H1 (cell line): ENCODE data around the gene EXD3. TPM values are rescaled to one million over a fixed set of nuclear protein-coding genes. Genes with fewer than 3 reads are reported as not detected.

ENCODE experiments used
- CTCF ChIA-PET: fragments of 300-600 bp; sonication (Branson Sonifier 250); formaldehyde crosslinking; loops from one replicate; lab custom pipeline; 2021; ENCODE audit not compliant: partially characterized antibody; lab: Charles Lee
- POLR2A ChIA-PET: fragments of 300-600 bp; sonication (Branson Sonifier 250); formaldehyde crosslinking; loops from one replicate; lab custom pipeline; 2021; ENCODE audit warnings: inconsistent platforms; ENCODE audit not compliant: partially characterized antibody; lab: Charles Lee
- DNase-seq, 2 experiments: peaks; one replicate each; pipeline versions ENCODE4 v3.0.0 to v3.0.0-alpha.2; 2010 to 2022; ENCODE audit warnings: low spot score in 2 of 2, low read depth in 1 of 2, mixed read lengths in 1 of 2
- FAIRE-seq: peaks from 2 replicates; lab custom pipeline; 2011; peaks lifted over from hg19 to GRCh38; lab: Jason Lieb, UNC
- H2AFZ ChIP-seq: 2 replicates; pipeline ENCODE4 v1.8.1; 2012; ENCODE audit warnings: low read length, inconsistent platforms
- H2AK5ac ChIP-seq: 2 replicates; pipeline ENCODE4 v1.6.1; 2013; ENCODE audit warnings: low read depth, low read length
- H2BK120ac ChIP-seq: replicated peaks from 2 replicates; pipeline ENCODE3; 2013; ENCODE audit warnings: low read depth, low read length, inconsistent platforms
- H2BK12ac ChIP-seq: 2 replicates; pipeline ENCODE4 v1.6.1; 2013; ENCODE audit warnings: low read depth, low read length
- H2BK15ac ChIP-seq: 2 replicates; pipeline ENCODE4 v1.6.1; 2013; ENCODE audit warnings: low read length
- H2BK20ac ChIP-seq: 2 replicates; pipeline ENCODE4 v1.6.1; 2013; ENCODE audit warnings: low read length
- H2BK5ac ChIP-seq: 2 replicates; pipeline ENCODE4 v1.6.1; 2013; ENCODE audit warnings: low read depth, low read length
- H3K14ac ChIP-seq: 2 replicates; pipeline ENCODE4 v1.6.1; 2013; ENCODE audit warnings: inconsistent platforms; ENCODE audit not compliant: insufficient read length
- H3K18ac ChIP-seq: 2 replicates; pipeline ENCODE4 v1.6.1; 2013; ENCODE audit warnings: low read length; ENCODE audit errors: extremely low read depth
- H3K23ac ChIP-seq: 2 replicates; pipeline ENCODE4 v1.6.1; 2013; ENCODE audit warnings: inconsistent platforms; ENCODE audit not compliant: insufficient read length
- H3K23me2 ChIP-seq: 2 replicates; pipeline ENCODE4 v1.6.1; 2013; ENCODE audit warnings: low read depth, low read length
- H3K27ac ChIP-seq: 2 replicates; pipeline ENCODE4 v1.6.1; 2011; ENCODE audit warnings: low read depth, low read length, inconsistent platforms
- H3K27me3 ChIP-seq, 4 experiments: replicated peaks in 1 of 4; 1 replicate in 1 of 4; 2 replicates in 3 of 4; pipeline versions ENCODE4 v1.6.1 to v1.8.1; 2011 to 2013; ENCODE audit warnings: low read length in 3 of 4, mild to moderate bottlenecking in 3 of 4, inconsistent platforms in 2 of 4, mixed read lengths in 2 of 4, moderate library complexity in 1 of 4; ENCODE audit not compliant: control insufficient read depth in 3 of 4, insufficient read depth in 3 of 4; ENCODE audit errors: extremely low read depth in 1 of 4
- H3K36me3 ChIP-seq, 4 experiments: 2 replicates each; pipeline versions ENCODE4 v1.6.1 to v1.8.1; 2011 to 2013; ENCODE audit warnings: mild to moderate bottlenecking in 4 of 4, low read length in 3 of 4, moderate library complexity in 2 of 4, control low read depth in 1 of 4, inconsistent platforms in 1 of 4; ENCODE audit not compliant: insufficient read depth in 4 of 4, control insufficient read depth in 2 of 4
- H3K4ac ChIP-seq: replicated peaks from 2 replicates; pipeline ENCODE3; 2013; ENCODE audit warnings: low read length, low read depth, mixed read lengths, inconsistent platforms; ENCODE audit not compliant: insufficient read length
- H3K4me1 ChIP-seq, 4 experiments: replicated peaks in 1 of 4; 1 replicate in 1 of 4; 2 replicates in 3 of 4; pipeline versions ENCODE4 v1.6.1 to v1.8.1; 2011 to 2013; ENCODE audit warnings: low read length in 3 of 4, inconsistent platforms in 2 of 4, mixed read lengths in 1 of 4; ENCODE audit not compliant: insufficient read depth in 4 of 4, control insufficient read depth in 3 of 4
- H3K4me2 ChIP-seq, 2 experiments: 2 replicates each; pipeline versions ENCODE4 v1.6.1 to v1.8.1; 2011 to 2013; ENCODE audit warnings: low read depth in 2 of 2, low read length in 2 of 2, control low read depth in 1 of 2, inconsistent platforms in 1 of 2, mild to moderate bottlenecking in 1 of 2; ENCODE audit not compliant: insufficient read depth in 1 of 2
- H3K4me3 ChIP-seq, 4 experiments: fragments of 200-600, 300-600 bp in 1 of 4; sonication (generic), shearing (Covaris generic), sonication (Bioruptor Twin) in 1 of 4; 2 replicates each; pipeline versions ENCODE4 v1.5.1 to v1.8.1; 2011 to 2016; ENCODE audit warnings: low read length in 4 of 4, low read depth in 3 of 4, control low read depth in 2 of 4, inconsistent platforms in 2 of 4, mild to moderate bottlenecking in 2 of 4, mixed read lengths in 1 of 4, moderate library complexity in 1 of 4; ENCODE audit not compliant: insufficient read depth in 2 of 4; ENCODE audit errors: extremely low read depth in 1 of 4
- H3K56ac ChIP-seq: replicated peaks from 2 replicates; pipeline ENCODE3; 2013; ENCODE audit warnings: low read depth, mild to moderate bottlenecking, mixed read lengths, low read length, inconsistent platforms; ENCODE audit not compliant: insufficient read length
- H3K79me1 ChIP-seq: 2 replicates; pipeline ENCODE4 v1.6.1; 2013; ENCODE audit warnings: low read depth, low read length, control low read depth
- H3K79me2 ChIP-seq, 2 experiments: 2 replicates each; pipeline versions ENCODE4 v1.6.1 to v1.8.1; 2012 to 2013; ENCODE audit warnings: low read length in 2 of 2, mild to moderate bottlenecking in 2 of 2, inconsistent platforms in 1 of 2; ENCODE audit not compliant: insufficient read depth in 2 of 2, control insufficient read depth in 1 of 2
- H3K9ac ChIP-seq, 4 experiments: replicated peaks in 1 of 4; 1 replicate in 1 of 4; 2 replicates in 3 of 4; pipeline versions ENCODE4 v1.6.1 to v1.8.1; 2011 to 2013; ENCODE audit warnings: low read depth in 3 of 4, low read length in 3 of 4, control low read depth in 2 of 4, mild to moderate bottlenecking in 2 of 4, moderate library complexity in 2 of 4, inconsistent platforms in 1 of 4; ENCODE audit errors: extremely low read depth in 1 of 4
- H3K9me3 ChIP-seq, 2 experiments: 2 replicates each; pipeline versions ENCODE4 v1.6.1 to v1.8.1; 2012 to 2013; ENCODE audit warnings: mild to moderate bottlenecking in 2 of 2, moderate library complexity in 2 of 2, control low read depth in 1 of 2, inconsistent platforms in 1 of 2, low read depth in 1 of 2, low read length in 1 of 2, mixed read lengths in 1 of 2; ENCODE audit not compliant: insufficient read depth in 2 of 2
- H4K20me1 ChIP-seq, 2 experiments: replicated peaks in 1 of 2; 2 replicates each; pipeline versions ENCODE3 to v1.8.1; 2011 to 2013; ENCODE audit warnings: inconsistent platforms in 2 of 2, low read length in 2 of 2, mild to moderate bottlenecking in 1 of 2; ENCODE audit not compliant: insufficient read depth in 2 of 2, control insufficient read depth in 1 of 2
- H4K5ac ChIP-seq: 2 replicates; pipeline ENCODE4 v1.6.1; 2013; ENCODE audit warnings: low read length, low read depth, mixed read lengths, inconsistent platforms; ENCODE audit not compliant: insufficient read length
- H4K8ac ChIP-seq: 2 replicates; pipeline ENCODE4 v1.8.0; 2013; ENCODE audit warnings: mild to moderate bottlenecking, moderate library complexity, low read length, inconsistent platforms; ENCODE audit not compliant: insufficient read depth; ENCODE audit errors: extremely low read depth
- H4K91ac ChIP-seq: replicated peaks from 2 replicates; pipeline ENCODE3; 2013; ENCODE audit warnings: low read length, mixed read lengths, inconsistent platforms; ENCODE audit not compliant: insufficient read length
- BACH1 ChIP-seq: IDR thresholded peaks from 2 replicates; pipeline ENCODE4 v1.6.1; 2012; ENCODE audit warnings: low read length, improper control_type of control experiment
- BCL11A ChIP-seq, 2 experiments: IDR thresholded peaks; one replicate each; pipeline ENCODE4 v1.6.1; 2011; ENCODE audit warnings: low read depth in 2 of 2, low read length in 2 of 2, mild to moderate bottlenecking in 2 of 2
- BRCA1 ChIP-seq: IDR thresholded peaks from 2 replicates; pipeline ENCODE4 v1.6.1; 2012; ENCODE audit warnings: low read depth, low read length, improper control_type of control experiment
- CHD1 ChIP-seq: IDR thresholded peaks from 2 replicates; pipeline ENCODE4 v1.6.1; 2012; ENCODE audit warnings: low read depth, low read length, improper control_type of control experiment
- NANOG ChIP-seq: IDR thresholded peaks from 2 replicates; pipeline ENCODE4 v1.6.1; 2011; ENCODE audit warnings: low read length, low read depth, mild to moderate bottlenecking, inconsistent platforms; ENCODE audit not compliant: insufficient read depth, poor library complexity, severe bottlenecking
- RAD21 ChIP-seq, 2 experiments: IDR thresholded peaks in 1 of 2; conservative IDR thresholded peaks in 1 of 2; 2 replicates each; pipeline ENCODE4 v1.6.1; 2011; ENCODE audit warnings: low read depth in 2 of 2, low read length in 2 of 2, improper control_type of control experiment in 1 of 2, inconsistent platforms in 1 of 2, mild to moderate bottlenecking in 1 of 2, moderate library complexity in 1 of 2
- SIX5 ChIP-seq: IDR thresholded peaks from 2 replicates; pipeline ENCODE4 v1.6.1; 2011; ENCODE audit warnings: mild to moderate bottlenecking, low read depth, low read length
- TAF1 ChIP-seq: IDR thresholded peaks from 2 replicates; pipeline ENCODE4 v1.6.1; 2011; ENCODE audit warnings: mild to moderate bottlenecking, low read depth, low read length
- TAF7 ChIP-seq: optimal IDR thresholded peaks from 2 replicates; pipeline ENCODE3; 2011; ENCODE audit warnings: low read depth, mild to moderate bottlenecking, inconsistent platforms, low read length, moderate library complexity, borderline replicate concordance
- ZNF274 ChIP-seq: IDR thresholded peaks from 2 replicates; pipeline ENCODE4 v1.7.0; 2012; ENCODE audit warnings: low read length, borderline replicate concordance; ENCODE audit errors: extremely low read depth
- WGBS, 2 experiments: shearing (Covaris generic) in 1 of 2; methylation state at CpG; one replicate each; pipeline versions ENCODE4 v1.1.6 to v1.1.7; 2013 to 2015; ENCODE audit warnings: low lambda C conversion rate in 2 of 2, mixed read lengths in 2 of 2, inconsistent platforms in 1 of 2, low coverage in 1 of 2, missing lambda C conversion rate in 1 of 2; ENCODE audit not compliant: insufficient replicate concordance in 2 of 2, insufficient coverage in 1 of 2, insufficient read length in 1 of 2; ENCODE audit errors: extremely low coverage in 1 of 2, missing lambda C conversion rate in 1 of 2; 5-methylcytosine and 5-hydroxymethylcytosine counted together
- polyA plus RNA-seq, 7 experiments: library from polyadenylated mRNA; depleted of rRNA in 3 of 7; stranded (reverse) in 5 of 7; unstranded in 2 of 7; fragments of >200 nt in 5 of 7; fragments of 200-250 nt in 2 of 7; gene quantifications; 1 replicate in 5 of 7; 2 replicates in 1 of 7; 4 replicates in 1 of 7; pipeline versions ENCODE4 v1.2.1 to v1.2.3, GENCODE V29; 2011 to 2013; ENCODE audit warnings: missing spikeins in 2 of 7, mixed read lengths in 2 of 7
- total RNA-seq: library from RNA; stranded (reverse); fragmentation: NEBNext Ultra II Directional; extraction: Animal tissue kit (Norgen Biotek cat#: 25700); gene quantifications from 2 replicates; pipeline ENCODE4 v1.2.1, GENCODE V29; 2021
- TF ChIP-seq, protein P1 (sequence below): IDR thresholded peaks from 2 replicates; pipeline ENCODE4 v1.6.1; 2012; ENCODE audit warnings: inconsistent platforms

EXD3 gene
- total and polyA plus RNA-seq, 2 of the 8 experiments (the other 6 are each of a cell fraction or from before 2014, with no cell fraction given), result 7.2 to 9.4 TPM

DNA sequence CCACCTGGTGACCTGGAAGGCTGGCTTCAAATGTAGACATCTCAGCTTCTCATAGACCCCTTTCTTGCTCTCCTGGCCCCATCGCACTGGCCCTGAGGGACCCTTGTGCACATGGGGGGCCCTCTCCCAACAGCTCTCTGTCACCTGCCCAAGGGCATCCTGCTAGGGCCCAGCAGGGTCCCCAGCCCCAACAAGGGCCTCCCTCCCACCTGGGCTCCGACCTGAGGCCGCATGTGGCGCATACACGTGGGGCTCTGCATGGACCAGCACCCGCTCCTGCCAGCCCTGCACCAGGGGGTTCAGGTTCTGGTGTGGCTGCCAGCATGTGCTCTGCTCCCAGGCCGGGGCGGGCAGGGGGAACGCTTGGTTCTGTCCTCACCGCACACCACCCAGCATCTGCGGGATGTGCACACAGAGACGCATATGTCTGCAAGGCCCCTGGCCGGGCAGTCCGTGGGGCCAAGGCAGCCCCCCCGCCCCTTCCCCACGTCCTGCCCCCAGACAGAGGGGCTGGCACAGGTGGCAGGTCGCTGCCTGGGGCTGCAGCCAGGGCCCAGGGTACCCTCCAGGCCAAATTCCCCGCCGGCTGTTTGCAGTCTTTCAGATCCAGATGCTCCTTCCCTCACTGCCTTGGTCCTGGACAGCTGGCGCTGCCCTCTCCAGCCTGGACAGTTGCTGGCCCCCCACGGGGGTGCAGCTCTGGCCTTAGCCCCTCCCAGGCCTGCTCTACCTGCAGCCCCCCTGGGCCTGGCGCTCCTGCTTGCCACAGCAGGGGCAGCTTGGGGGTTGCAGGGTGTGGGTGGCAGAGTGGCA, 103.0 kb downstream of the EXD3 start:
- POLR2A ChIA-PET, result interaction anchor here (11.9 kb wide), 1 partner anchor 19 kb away, joined by 129 read pairs; the partner anchor contains the start of gene NRARP
- Histone ChIP-seq H3K9me3 (no peaks in the 10 kb centered on the region), H3K4me3 (no peak overlapping the region), H2BK20ac (peak overlapping the region; percentile 72; the same call in 1 of the 2 replicates), H2BK12ac (peak overlapping the region; percentile 77; the same call in 1 of the 2 replicates), H3K9ac (no peak overlapping the region), H3K36me3 (no peaks in the 10 kb centered on the region), H4K20me1 (no peaks in the 10 kb centered on the region), H3K4me1 (peaks cover 0 to 26% (median 9%) of the 10 kb centered on the region in 4 experiments; a peak in 6 of 7 replicates), H3K27ac (no peak overlapping the region), H3K27me3 (peaks cover 0 to 4% (median 0%) of the 10 kb centered on the region in 4 experiments; a peak in 2 of 7 replicates), H3K23ac (no peak overlapping the region), H3K4me2 (no peak overlapping the region), H2BK5ac (peak overlapping the region; percentile 35; the same call in 1 of the 2 replicates), H4K91ac (peak overlapping the region; percentile 93), H3K23me2 (no peaks in the 10 kb centered on the region; the same call in 1 of the 2 replicates), H4K5ac (peak overlapping the region; percentile 15), H3K56ac (peak overlapping the region; percentile 16), H3K18ac (no peak overlapping the region; the same call in 1 of the 2 replicates), H2BK15ac (peak overlapping the region; percentile 46; the same call in 1 of the 2 replicates), H3K79me1 (no peaks in the 10 kb centered on the region), H2AFZ (no peak overlapping the region), H3K14ac (no peak overlapping the region), H3K4ac (peak overlapping the region; percentile 78), H4K8ac (peak overlapping the region; percentile 92), H2AK5ac (0 out of 2 replicates have a peak overlapping the region, but pooled peaks have one; percentile 7), H3K79me2 (no peaks in the 10 kb centered on the region), H2BK120ac (no peak overlapping the region)
- CTCF ChIA-PET, result interaction anchor here (0.6 to 5.7 kb wide), 14 partner anchors 11 to 466 kb away, joined by 3 to 55 read pairs (median 4); partner anchors contain the start of gene NRARP
- peak in 1 of 2 experiments; percentile 44 for DNase-seq
- FAIRE-seq, result no peak
- 89% methylated on average over 17 of the region's 22 CpGs; no CpG with 5 or more reads in 1 of the 2 experiments for WGBS, 2 experiments
- no peak for TF ChIP-seq CHD1
- no peak for TF ChIP-seq TAF7
- TF ChIP-seq TAF1, result no peak
- no peak for TF ChIP-seq BRCA1
- no peak for TF ChIP-seq ZNF274
- no peak for TF ChIP-seq RAD21 (IDR thresholded peaks at IDR 0.05 in 1 of 2, conservative IDR thresholded peaks at IDR 0.05 in 1 of 2; ENCODE audit: low read depth in 2 of 2, low read length in 2 of 2)
- TF ChIP-seq SIX5, result no peak
- TF ChIP-seq BCL11A (IDR thresholded peaks at IDR 0.05; ENCODE audit: low read depth in 2 of 2, low read length in 2 of 2), result no peak
- no peak for TF ChIP-seq NANOG
- TF ChIP-seq, protein P1, sequence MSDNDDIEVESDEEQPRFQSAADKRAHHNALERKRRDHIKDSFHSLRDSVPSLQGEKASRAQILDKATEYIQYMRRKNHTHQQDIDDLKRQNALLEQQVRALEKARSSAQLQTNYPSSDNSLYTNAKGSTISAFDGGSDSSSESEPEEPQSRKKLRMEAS, result no peak
- no peak for TF ChIP-seq BACH1
